SK-N-SH treated with all-trans-retinoic acid at 6 μM for 48 hours (cell line): Measurements from ENCODE around the gene PTPRD.

Experiments used
- ATAC-seq: fragments of 200-7000 bp; cut with Tn5 transposase; 3 replicates; pipeline ENCODE4 v1.9.1; 2020; ENCODE audit warnings: mild to moderate bottlenecking, moderate library complexity
- ARNTL ChIP-seq: fragments of 450-650 bp; formaldehyde crosslinking; IDR thresholded peaks from 2 replicates; pipeline ENCODE4 v1.5.0; 2020; ENCODE audit warnings: low read depth, mild to moderate bottlenecking, moderate library complexity, borderline replicate concordance
- BACH2 ChIP-seq: fragments of 250-450 bp; sonication (Bioruptor Pico); IDR thresholded peaks from 2 replicates; pipeline ENCODE4 v1.9.0; 2021; ENCODE audit warnings: mild to moderate bottlenecking, borderline replicate concordance
- CREB5 ChIP-seq: fragments of 250-450 bp; sonication (Bioruptor Pico); IDR thresholded peaks from 2 replicates; pipeline ENCODE4 v1.5.1; 2020; ENCODE audit warnings: low read depth, mild to moderate bottlenecking, moderate library complexity
- CSDC2 ChIP-seq: fragments of 250-450 bp; sonication (Bioruptor Pico); IDR thresholded peaks from 2 replicates; pipeline ENCODE4 v1.5.0; 2020; ENCODE audit warnings: mild to moderate bottlenecking, moderate library complexity
- CSRNP3 ChIP-seq: fragments of 250-450 bp; sonication (Bioruptor Pico); IDR thresholded peaks from 2 replicates; pipeline ENCODE4 v1.5.1; 2021; ENCODE audit warnings: mild to moderate bottlenecking, moderate library complexity
- GLIS3 ChIP-seq: fragments of 250-450 bp; sonication (Bioruptor Pico); IDR thresholded peaks from 2 replicates; pipeline ENCODE4 v1.5.0; 2020; ENCODE audit warnings: mild to moderate bottlenecking, moderate library complexity
- ISL1 ChIP-seq: fragments of 250-450 bp; sonication (Bioruptor Pico); IDR thresholded peaks from 2 replicates; pipeline ENCODE4 v2.1.2; 2022; ENCODE audit warnings: mild to moderate bottlenecking, moderate library complexity
- OSR1 ChIP-seq: fragments of 250-450 bp; sonication (Bioruptor Pico); IDR thresholded peaks from 2 replicates; pipeline ENCODE4 v1.8.0; 2022; ENCODE audit warnings: moderate library complexity, mild to moderate bottlenecking, inconsistent platforms
- POU6F1 ChIP-seq: fragments of 250-450 bp; sonication (Bioruptor Pico); IDR thresholded peaks from 2 replicates; pipeline ENCODE4 v1.8.0; 2021; ENCODE audit warnings: low read depth, mild to moderate bottlenecking, moderate library complexity, borderline replicate concordance
- PPARA ChIP-seq: fragments of 250-450 bp; sonication (Bioruptor Pico); IDR thresholded peaks from 2 replicates; pipeline ENCODE4 v1.5.0; 2020; ENCODE audit warnings: mild to moderate bottlenecking, borderline replicate concordance
- RARB ChIP-seq: fragments of 250-450 bp; sonication (Bioruptor Pico); IDR thresholded peaks from 2 replicates; pipeline ENCODE4 v1.8.0; 2021; ENCODE audit warnings: mild to moderate bottlenecking, moderate library complexity
- SNAI2 ChIP-seq: fragments of 250-450 bp; sonication (Bioruptor Pico); IDR thresholded peaks from 2 replicates; pipeline ENCODE4 v1.5.0; 2020; ENCODE audit warnings: mild to moderate bottlenecking, moderate library complexity
- TCF4 ChIP-seq: fragments of 250-450 bp; sonication (Bioruptor Pico); IDR thresholded peaks from 2 replicates; pipeline ENCODE4 v1.8.0; 2021; ENCODE audit warnings: mild to moderate bottlenecking, moderate library complexity, borderline replicate concordance
- TOX ChIP-seq: fragments of 250-450 bp; sonication (Bioruptor Pico); IDR thresholded peaks from 2 replicates; pipeline ENCODE4 v1.8.0; 2021; ENCODE audit warnings: mild to moderate bottlenecking, moderate library complexity, borderline replicate concordance
- ZFP3 ChIP-seq: fragments of 250-450 bp; sonication (Bioruptor Pico); IDR thresholded peaks from 2 replicates; pipeline ENCODE4 v1.5.0; 2020; ENCODE audit warnings: mild to moderate bottlenecking, moderate library complexity
- ZFP30 ChIP-seq: fragments of 450-650 bp; formaldehyde crosslinking; IDR thresholded peaks from 2 replicates; pipeline ENCODE4 v1.5.0; 2022; ENCODE audit warnings: mild to moderate bottlenecking, moderate library complexity
- ZNF565 ChIP-seq: fragments of 450-650 bp; formaldehyde crosslinking; conservative IDR thresholded peaks from 2 replicates; pipeline ENCODE4 v1.5.0; 2020; ENCODE audit warnings: low read depth, mild to moderate bottlenecking, moderate library complexity
- ZNF70 ChIP-seq: fragments of 450-650 bp; formaldehyde crosslinking; IDR thresholded peaks from 2 replicates; pipeline ENCODE4 v1.5.0; 2020; ENCODE audit warnings: mild to moderate bottlenecking, moderate library complexity
- ZNF8 ChIP-seq: fragments of 450-650 bp; formaldehyde crosslinking; IDR thresholded peaks from 2 replicates; pipeline ENCODE4 v1.5.0; 2020; ENCODE audit warnings: mild to moderate bottlenecking, moderate library complexity
- TF ChIP-seq, protein P1 (sequence below): fragments of 250-450 bp; sonication (Bioruptor Pico); IDR thresholded peaks from 2 replicates; pipeline ENCODE4 v1.8.0; 2020; ENCODE audit warnings: mild to moderate bottlenecking, moderate library complexity, borderline replicate concordance
- TF ChIP-seq, protein P2 (sequence below): fragments of 250-450 bp; sonication (Bioruptor Pico); IDR thresholded peaks from 2 replicates; pipeline ENCODE4 v1.5.0; 2020; ENCODE audit warnings: mild to moderate bottlenecking, moderate library complexity

PTPRD gene

GRCh38 chr9:9949978-9950377 is 662.8 kb downstream of the PTPRD start (continued):
- no peak for TF ChIP-seq CSRNP3 (CRISPR knock-in tag)

GRCh38 chr9:9949368-9949767 is 663.4 kb downstream of the PTPRD start:
- TF ChIP-seq PPARA (CRISPR knock-in tag) (no peak), ARNTL (CRISPR knock-in tag) (no peak), TOX (CRISPR knock-in tag) (no peak), CREB5 (no peak), SNAI2 (CRISPR knock-in tag) (no peak), GLIS3 (CRISPR knock-in tag) (no peak), ZNF8 (CRISPR knock-in tag) (no peak), ISL1 (CRISPR knock-in tag) (no peak), RARB (CRISPR knock-in tag) (no peak), CSDC2 (CRISPR knock-in tag) (no peak), ZNF70 (CRISPR knock-in tag) (no peak), POU6F1 (CRISPR knock-in tag) (no peak), ZFP30 (no peak), BACH2 (CRISPR knock-in tag) (no peak), TCF4 (CRISPR knock-in tag) (no peak), ZNF565 (CRISPR knock-in tag) (no peak)
- TF ChIP-seq, protein P1, sequence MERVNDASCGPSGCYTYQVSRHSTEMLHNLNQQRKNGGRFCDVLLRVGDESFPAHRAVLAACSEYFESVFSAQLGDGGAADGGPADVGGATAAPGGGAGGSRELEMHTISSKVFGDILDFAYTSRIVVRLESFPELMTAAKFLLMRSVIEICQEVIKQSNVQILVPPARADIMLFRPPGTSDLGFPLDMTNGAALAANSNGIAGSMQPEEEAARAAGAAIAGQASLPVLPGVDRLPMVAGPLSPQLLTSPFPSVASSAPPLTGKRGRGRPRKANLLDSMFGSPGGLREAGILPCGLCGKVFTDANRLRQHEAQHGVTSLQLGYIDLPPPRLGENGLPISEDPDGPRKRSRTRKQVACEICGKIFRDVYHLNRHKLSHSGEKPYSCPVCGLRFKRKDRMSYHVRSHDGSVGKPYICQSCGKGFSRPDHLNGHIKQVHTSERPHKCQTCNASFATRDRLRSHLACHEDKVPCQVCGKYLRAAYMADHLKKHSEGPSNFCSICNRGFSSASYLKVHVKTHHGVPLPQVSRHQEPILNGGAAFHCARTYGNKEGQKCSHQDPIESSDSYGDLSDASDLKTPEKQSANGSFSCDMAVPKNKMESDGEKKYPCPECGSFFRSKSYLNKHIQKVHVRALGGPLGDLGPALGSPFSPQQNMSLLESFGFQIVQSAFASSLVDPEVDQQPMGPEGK (CRISPR knock-in tag) = no peak
- TF ChIP-seq, protein P2, sequence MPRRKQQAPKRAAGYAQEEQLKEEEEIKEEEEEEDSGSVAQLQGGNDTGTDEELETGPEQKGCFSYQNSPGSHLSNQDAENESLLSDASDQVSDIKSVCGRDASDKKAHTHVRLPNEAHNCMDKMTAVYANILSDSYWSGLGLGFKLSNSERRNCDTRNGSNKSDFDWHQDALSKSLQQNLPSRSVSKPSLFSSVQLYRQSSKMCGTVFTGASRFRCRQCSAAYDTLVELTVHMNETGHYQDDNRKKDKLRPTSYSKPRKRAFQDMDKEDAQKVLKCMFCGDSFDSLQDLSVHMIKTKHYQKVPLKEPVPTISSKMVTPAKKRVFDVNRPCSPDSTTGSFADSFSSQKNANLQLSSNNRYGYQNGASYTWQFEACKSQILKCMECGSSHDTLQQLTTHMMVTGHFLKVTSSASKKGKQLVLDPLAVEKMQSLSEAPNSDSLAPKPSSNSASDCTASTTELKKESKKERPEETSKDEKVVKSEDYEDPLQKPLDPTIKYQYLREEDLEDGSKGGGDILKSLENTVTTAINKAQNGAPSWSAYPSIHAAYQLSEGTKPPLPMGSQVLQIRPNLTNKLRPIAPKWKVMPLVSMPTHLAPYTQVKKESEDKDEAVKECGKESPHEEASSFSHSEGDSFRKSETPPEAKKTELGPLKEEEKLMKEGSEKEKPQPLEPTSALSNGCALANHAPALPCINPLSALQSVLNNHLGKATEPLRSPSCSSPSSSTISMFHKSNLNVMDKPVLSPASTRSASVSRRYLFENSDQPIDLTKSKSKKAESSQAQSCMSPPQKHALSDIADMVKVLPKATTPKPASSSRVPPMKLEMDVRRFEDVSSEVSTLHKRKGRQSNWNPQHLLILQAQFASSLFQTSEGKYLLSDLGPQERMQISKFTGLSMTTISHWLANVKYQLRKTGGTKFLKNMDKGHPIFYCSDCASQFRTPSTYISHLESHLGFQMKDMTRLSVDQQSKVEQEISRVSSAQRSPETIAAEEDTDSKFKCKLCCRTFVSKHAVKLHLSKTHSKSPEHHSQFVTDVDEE (CRISPR knock-in tag) = no peak
- TF ChIP-seq, all 23 proteins: peak for 0
- ATAC-seq = no peak

GRCh38 chr9:9945966-9946365 is 666.8 kb downstream of the PTPRD start:
- ATAC-seq = no peak
- no peak for TF ChIP-seq ZNF8 (CRISPR knock-in tag)
- no peak for TF ChIP-seq CSRNP3 (CRISPR knock-in tag)
- no peak for TF ChIP-seq BACH2 (CRISPR knock-in tag)
- no peak for TF ChIP-seq PPARA (CRISPR knock-in tag)
- no peak for TF ChIP-seq ARNTL (CRISPR knock-in tag)
- TF ChIP-seq ZFP30 = no peak
- TF ChIP-seq, protein P1 (CRISPR knock-in tag) = no peak
- no peak for TF ChIP-seq ZFP3 (CRISPR knock-in tag)
- TF ChIP-seq RARB (CRISPR knock-in tag) = no peak
- TF ChIP-seq TCF4 (CRISPR knock-in tag) = no peak
- no peak for TF ChIP-seq CSDC2 (CRISPR knock-in tag)
- TF ChIP-seq, protein P2 (CRISPR knock-in tag) = no peak
- no peak for TF ChIP-seq GLIS3 (CRISPR knock-in tag)
- no peak for TF ChIP-seq SNAI2 (CRISPR knock-in tag)
- TF ChIP-seq OSR1 (CRISPR knock-in tag) = no peak
- TF ChIP-seq ZNF565 (CRISPR knock-in tag) = no peak
- TF ChIP-seq TOX (CRISPR knock-in tag) = no peak
